Retinal pigment epithelial cell (primary cell): ENCODE data around the gene SSBP3.
"Not testable (repeated sequence)": the region's sequence is repeated elsewhere in the genome, so short reads cannot be mapped to it uniquely, and the experiment has no call there.

Source experiments
- DNase-seq: peaks from one replicate; pipeline ENCODE4 v3.0.0-alpha.2; 2010; ENCODE audit warnings: low read depth
- H3K4me3 ChIP-seq: 2 replicates; pipeline ENCODE4 v1.5.1; 2011; ENCODE audit warnings: mild to moderate bottlenecking, low read length, control low read depth, moderate library complexity
- CTCF ChIP-seq: conservative IDR thresholded peaks from 2 replicates; pipeline ENCODE4 v1.5.1; 2011; ENCODE audit warnings: low read depth, low read length, control low read depth, inconsistent platforms

Gene SSBP3

GRCh38 chr1:54221113-54221834, 184.9 kb downstream of the SSBP3 start:
- no peak for TF ChIP-seq CTCF
- H3K4me3 ChIP-seq = no peak overlapping the region
- DNase-seq = no peak

- no peak overlapping the region for H3K4me3 ChIP-seq
- TF ChIP-seq CTCF = no peak
Measured at GRCh38 chr1:54220004-54220811, 186.0 kb downstream of the SSBP3 start.

GRCh38 chr1:54219688-54220003, 186.5 kb downstream of the SSBP3 start:
- no peak for DNase-seq
- no peak overlapping the region for H3K4me3 ChIP-seq
- TF ChIP-seq CTCF = no peak

More at GRCh38 chr1:54220004-54220811, 186.0 kb downstream of the SSBP3 start:
- no peak for DNase-seq

- peak; percentile 31 for TF ChIP-seq CTCF
- H3K4me3 ChIP-seq = no peak overlapping the region
- no peak for DNase-seq
Measured at GRCh38 chr1:54218883-54219687, 187.1 kb downstream of the SSBP3 start.

- DNase-seq = no peak
- TF ChIP-seq CTCF = no peak
- H3K4me3 ChIP-seq = no peak overlapping the region
Measured at GRCh38 chr1:54215523-54215922, 190.7 kb downstream of the SSBP3 start.

- H3K4me3 ChIP-seq = no peak overlapping the region
- TF ChIP-seq CTCF = no peak
- DNase-seq = no peak
Measured at GRCh38 chr1:54212872-54213271, 193.3 kb downstream of the SSBP3 start.

- DNase-seq, H3K4me3 ChIP-seq: not testable (repeated sequence)
Measured at GRCh38 chr1:54207896-54208295, 198.3 kb downstream of the SSBP3 start.
